ENCODE measurements around the gene SARS1.
A peak's percentile ranks its signal among the peaks of the same experiment; 100 is the strongest.

GRCh38 chr1:109198043-109198695, 15.5 kb upstream of the SARS1 start:
- TF ChIP-seq ZBTB33 (IDR thresholded peaks at IDR 0.05) (no peak), MAX (IDR thresholded peaks at IDR 0.05) (no peak), EGR1 (IDR thresholded peaks at IDR 0.05; ENCODE audit: low read depth in 2 of 2) (no peak), YY1 (IDR thresholded peaks at IDR 0.05) (no peak), TAF1 (conservative IDR thresholded peaks at IDR 0.05) (no peak), RXRA (IDR thresholded peaks at IDR 0.05) (no peak), RAD21 (IDR thresholded peaks at IDR 0.05) (no peak), JUND (IDR thresholded peaks at IDR 0.05) (peak in 1 of 2 donors; percentile 76), FOXA2 (IDR thresholded peaks at IDR 0.05) (no peak), GABPA (IDR thresholded peaks at IDR 0.05 in 1 of 2, conservative IDR thresholded peaks at IDR 0.05 in 1 of 2) (no peak)
- TF ChIP-seq, protein P1, sequence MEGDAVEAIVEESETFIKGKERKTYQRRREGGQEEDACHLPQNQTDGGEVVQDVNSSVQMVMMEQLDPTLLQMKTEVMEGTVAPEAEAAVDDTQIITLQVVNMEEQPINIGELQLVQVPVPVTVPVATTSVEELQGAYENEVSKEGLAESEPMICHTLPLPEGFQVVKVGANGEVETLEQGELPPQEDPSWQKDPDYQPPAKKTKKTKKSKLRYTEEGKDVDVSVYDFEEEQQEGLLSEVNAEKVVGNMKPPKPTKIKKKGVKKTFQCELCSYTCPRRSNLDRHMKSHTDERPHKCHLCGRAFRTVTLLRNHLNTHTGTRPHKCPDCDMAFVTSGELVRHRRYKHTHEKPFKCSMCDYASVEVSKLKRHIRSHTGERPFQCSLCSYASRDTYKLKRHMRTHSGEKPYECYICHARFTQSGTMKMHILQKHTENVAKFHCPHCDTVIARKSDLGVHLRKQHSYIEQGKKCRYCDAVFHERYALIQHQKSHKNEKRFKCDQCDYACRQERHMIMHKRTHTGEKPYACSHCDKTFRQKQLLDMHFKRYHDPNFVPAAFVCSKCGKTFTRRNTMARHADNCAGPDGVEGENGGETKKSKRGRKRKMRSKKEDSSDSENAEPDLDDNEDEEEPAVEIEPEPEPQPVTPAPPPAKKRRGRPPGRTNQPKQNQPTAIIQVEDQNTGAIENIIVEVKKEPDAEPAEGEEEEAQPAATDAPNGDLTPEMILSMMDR (IDR thresholded peaks at IDR 0.05; ENCODE audit: low read depth, low read length, missing input control), result no peak
- TF ChIP-seq, protein P2, sequence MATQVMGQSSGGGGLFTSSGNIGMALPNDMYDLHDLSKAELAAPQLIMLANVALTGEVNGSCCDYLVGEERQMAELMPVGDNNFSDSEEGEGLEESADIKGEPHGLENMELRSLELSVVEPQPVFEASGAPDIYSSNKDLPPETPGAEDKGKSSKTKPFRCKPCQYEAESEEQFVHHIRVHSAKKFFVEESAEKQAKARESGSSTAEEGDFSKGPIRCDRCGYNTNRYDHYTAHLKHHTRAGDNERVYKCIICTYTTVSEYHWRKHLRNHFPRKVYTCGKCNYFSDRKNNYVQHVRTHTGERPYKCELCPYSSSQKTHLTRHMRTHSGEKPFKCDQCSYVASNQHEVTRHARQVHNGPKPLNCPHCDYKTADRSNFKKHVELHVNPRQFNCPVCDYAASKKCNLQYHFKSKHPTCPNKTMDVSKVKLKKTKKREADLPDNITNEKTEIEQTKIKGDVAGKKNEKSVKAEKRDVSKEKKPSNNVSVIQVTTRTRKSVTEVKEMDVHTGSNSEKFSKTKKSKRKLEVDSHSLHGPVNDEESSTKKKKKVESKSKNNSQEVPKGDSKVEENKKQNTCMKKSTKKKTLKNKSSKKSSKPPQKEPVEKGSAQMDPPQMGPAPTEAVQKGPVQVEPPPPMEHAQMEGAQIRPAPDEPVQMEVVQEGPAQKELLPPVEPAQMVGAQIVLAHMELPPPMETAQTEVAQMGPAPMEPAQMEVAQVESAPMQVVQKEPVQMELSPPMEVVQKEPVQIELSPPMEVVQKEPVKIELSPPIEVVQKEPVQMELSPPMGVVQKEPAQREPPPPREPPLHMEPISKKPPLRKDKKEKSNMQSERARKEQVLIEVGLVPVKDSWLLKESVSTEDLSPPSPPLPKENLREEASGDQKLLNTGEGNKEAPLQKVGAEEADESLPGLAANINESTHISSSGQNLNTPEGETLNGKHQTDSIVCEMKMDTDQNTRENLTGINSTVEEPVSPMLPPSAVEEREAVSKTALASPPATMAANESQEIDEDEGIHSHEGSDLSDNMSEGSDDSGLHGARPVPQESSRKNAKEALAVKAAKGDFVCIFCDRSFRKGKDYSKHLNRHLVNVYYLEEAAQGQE (IDR thresholded peaks at IDR 0.05), result no peak
- TF ChIP-seq, protein P3, sequence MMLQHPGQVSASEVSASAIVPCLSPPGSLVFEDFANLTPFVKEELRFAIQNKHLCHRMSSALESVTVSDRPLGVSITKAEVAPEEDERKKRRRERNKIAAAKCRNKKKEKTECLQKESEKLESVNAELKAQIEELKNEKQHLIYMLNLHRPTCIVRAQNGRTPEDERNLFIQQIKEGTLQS (IDR thresholded peaks at IDR 0.05), result no peak
